Ascending aorta (tissue), 2 donors: Measurements from ENCODE around the gene ATG10. TPM values are rescaled to one million over a fixed set of nuclear protein-coding genes. Genes with fewer than 3 reads are reported as not detected.

ENCODE experiments used
- DNase-seq, 2 donors: peaks; one replicate each; pipeline ENCODE4 v3.0.0-alpha.2; 2019; ENCODE audit warnings: low spot score in 2 of 2
- H3K27ac ChIP-seq, 2 donors: fragments of 200-600 bp; sonication (generic); one replicate each; pipeline ENCODE4 v1.5.1; 2016 to 2017; ENCODE audit warnings: mild to moderate bottlenecking in 1 of 2
- H3K27me3 ChIP-seq: fragments of 200-600 bp; sonication (generic); one replicate; pipeline ENCODE4 v1.5.1; 2017
- H3K36me3 ChIP-seq, 2 donors: fragments of 200-600 bp; sonication (generic); one replicate each; pipeline ENCODE4 v1.5.1; 2016
- H3K4me1 ChIP-seq, 2 donors: fragments of 200-600 bp; sonication (generic); one replicate each; pipeline ENCODE4 v1.5.1; 2016 to 2017; ENCODE audit warnings: mild to moderate bottlenecking in 1 of 2
- H3K4me3 ChIP-seq, 2 donors: fragments of 200-600 bp; sonication (generic); one replicate each; pipeline ENCODE4 v1.5.1; 2016 to 2017; ENCODE audit warnings: mild to moderate bottlenecking in 1 of 2
- H3K9me3 ChIP-seq, 2 donors: fragments of 200-600 bp; sonication (generic); one replicate each; pipeline ENCODE4 v1.5.1; 2016
- CTCF ChIP-seq, 3 experiments: fragments of 200-600 bp in 2 of 3; fragments of 450-650 bp in 1 of 3; sonication (generic) in 2 of 3; IDR thresholded peaks; one replicate each; pipeline ENCODE4 v1.5.1; 2016 to 2019; ENCODE audit warnings: antibody characterized with exemption in 3 of 3, mild to moderate bottlenecking in 1 of 3, moderate library complexity in 1 of 3
- intact Hi-C: fragments of 100-400 bp; cut with DNase I; formaldehyde crosslinking; loops from one replicate; pipeline ENCODE4 v1.15.1; 2023
- total RNA-seq: library from RNA; depleted of rRNA; stranded (reverse); fragments of >200 nt; gene quantifications from one replicate; pipeline ENCODE4 v1.1.0, GENCODE V29; 2016

Gene ATG10
- total RNA-seq, 1 donor from 2014 or later, result 8.4 TPM

- DNase-seq, result no peak
These were observed 187.1 kb downstream of the ATG10 start for GRCh38 chr5:82158755-82159413.

GRCh38 chr5:82160948-82161347 lies 189.1 kb downstream of the ATG10 start:
- no peaks in the 10 kb centered on the region for H3K9me3 ChIP-seq
- no peak for DNase-seq
- no peak overlapping the region for H3K4me3 ChIP-seq
- H3K27me3 ChIP-seq, result no peaks in the 10 kb centered on the region
- no peak overlapping the region for H3K27ac ChIP-seq
- H3K4me1 ChIP-seq, result peaks cover 2 to 9% of the 10 kb centered on the region in 2 donors
- H3K36me3 ChIP-seq, result no peaks in the 10 kb centered on the region
- intact Hi-C loops, result no loop called here
- TF ChIP-seq CTCF (IDR thresholded peaks at IDR 0.05), result no peak

More at GRCh38 chr5:82158755-82159413, 187.1 kb downstream of the ATG10 start:
- no peaks in the 10 kb centered on the region for H3K9me3 ChIP-seq
- H3K27ac ChIP-seq, result no peak overlapping the region
- intact Hi-C loops, result no loop called here
- H3K27me3 ChIP-seq, result no peaks in the 10 kb centered on the region
- no peaks in the 10 kb centered on the region for H3K36me3 ChIP-seq
- H3K4me3 ChIP-seq, result no peak overlapping the region
- no peaks in the 10 kb centered on the region for H3K4me1 ChIP-seq
- no peak for TF ChIP-seq CTCF (IDR thresholded peaks at IDR 0.05)

GRCh38 chr5:82162573-82162972 lies 190.8 kb downstream of the ATG10 start:
- Histone ChIP-seq H3K27me3 (no peaks in the 10 kb centered on the region), H3K36me3 (no peaks in the 10 kb centered on the region), H3K4me1 (peaks cover 2 to 9% of the 10 kb centered on the region in 2 donors), H3K27ac (no peak overlapping the region), H3K4me3 (no peak overlapping the region), H3K9me3 (no peaks in the 10 kb centered on the region)
- no peak for DNase-seq
- intact Hi-C loops, result no loop called here
- TF ChIP-seq CTCF (IDR thresholded peaks at IDR 0.05), result no peak

- no peak for TF ChIP-seq CTCF (IDR thresholded peaks at IDR 0.05)
- Histone ChIP-seq H3K27ac (no peak overlapping the region), H3K4me3 (no peak overlapping the region), H3K9me3 (no peaks in the 10 kb centered on the region), H3K4me1 (peaks cover 2 to 9% of the 10 kb centered on the region in 2 donors), H3K36me3 (no peaks in the 10 kb centered on the region), H3K27me3 (no peaks in the 10 kb centered on the region)
- intact Hi-C loops, result loop anchor here (1.0 to 2.0 kb wide), 2 partner anchors 191 to 412 kb away; partner anchors contain the start of genes ATG10 and SSBP2
- no peak for DNase-seq
These were observed 191.8 kb downstream of the ATG10 start for GRCh38 chr5:82163452-82164175.

- intact Hi-C loops, result loop anchor here (1.0 to 2.0 kb wide), 2 partner anchors 192 to 413 kb away; partner anchors contain the start of genes ATG10 and SSBP2
These were observed 192.6 kb downstream of the ATG10 start for GRCh38 chr5:82164176-82164976.

More at GRCh38 chr5:82164176-82164976, 192.6 kb downstream of the ATG10 start:
- H3K36me3 ChIP-seq, result no peaks in the 10 kb centered on the region
- H3K27me3 ChIP-seq, result no peaks in the 10 kb centered on the region
- TF ChIP-seq CTCF (IDR thresholded peaks at IDR 0.05), result no peak
- peaks cover 2 to 9% of the 10 kb centered on the region in 2 donors for H3K4me1 ChIP-seq
- H3K9me3 ChIP-seq, result no peaks in the 10 kb centered on the region
- DNase-seq, result no peak
- H3K27ac ChIP-seq, result peak overlapping the region in 1 of 2 donors; percentile 0
- no peak overlapping the region for H3K4me3 ChIP-seq
